Lower leg skin (tissue), 4 donors: ENCODE data around the gene PLD1. TPM values are rescaled to one million over a fixed set of nuclear protein-coding genes. Genes with fewer than 3 reads are reported as not detected.

ENCODE experiments used
- DNase-seq, 2 donors: peaks; one replicate each; pipeline ENCODE4 v3.0.0-alpha.2; 2019; ENCODE audit warnings: low spot score in 2 of 2
- H3K4me3 ChIP-seq: fragments of 200-600 bp; sonication (generic); 2 replicates; pipeline ENCODE4 v1.5.1; 2017; ENCODE audit warnings: mild to moderate bottlenecking, low read depth; ENCODE audit not compliant: poor library complexity, severe bottlenecking
- CTCF ChIP-seq, 3 donors: fragments of 450-650 bp; IDR thresholded peaks; one replicate each; pipeline ENCODE4 v1.5.1; 2016; ENCODE audit warnings: antibody characterized with exemption in 3 of 3, mild to moderate bottlenecking in 3 of 3, moderate library complexity in 2 of 3
- POLR2A ChIP-seq, 2 donors: fragments of 450-650 bp; IDR thresholded peaks; one replicate each; pipeline ENCODE4 v1.6.1; 2016 to 2017; ENCODE audit warnings: antibody characterized with exemption in 2 of 2, mild to moderate bottlenecking in 1 of 2, moderate library complexity in 1 of 2
- WGBS, 2 donors: methylation state at CpG; one replicate each; pipeline ENCODE4 v1.1.5; 2018; 5-methylcytosine and 5-hydroxymethylcytosine counted together
- intact Hi-C: fragments of 100-400 bp; cut with DNase I; formaldehyde crosslinking; loops from one replicate; pipeline ENCODE4 v1.15.0; 2023; ENCODE audit warnings: low total_unique reads
- total RNA-seq, 4 donors: library from RNA; depleted of rRNA; stranded (reverse); fragments of >200 nt; gene quantifications; one replicate each; pipeline ENCODE4 v1.1.0, GENCODE V29; 2016

PLD1 gene
- total RNA-seq, 4 donors from 2014 or later, result 26.4 to 55.8 (median 48.7) TPM

- intact Hi-C loops, result no loop called here
Measured at GRCh38 chr3:171807129-171807675, 3.1 kb downstream of the PLD1 start.

GRCh38 chr3:171806200-171807128, 3.8 kb downstream of the PLD1 start:
- 57 to 70% methylated on average over 5 of the region's 5 CpGs for WGBS, 2 donors
- DNase-seq, result no peak
- no peak overlapping the region for H3K4me3 ChIP-seq
- intact Hi-C loops, result no loop called here
- TF ChIP-seq CTCF (IDR thresholded peaks at IDR 0.05), result no peak
- TF ChIP-seq POLR2A (IDR thresholded peaks at IDR 0.05), result no peak

More at GRCh38 chr3:171807129-171807675, 3.1 kb downstream of the PLD1 start:
- no peak overlapping the region for H3K4me3 ChIP-seq
- WGBS, 2 donors, result 95 to 96% methylated on average over 7 of the region's 7 CpGs
- no peak for TF ChIP-seq POLR2A (IDR thresholded peaks at IDR 0.05)
- no peak for TF ChIP-seq CTCF (IDR thresholded peaks at IDR 0.05)
- DNase-seq, result no peak

- intact Hi-C loops, result no loop called here
- DNase-seq, result no peak
- H3K4me3 ChIP-seq, result no peak overlapping the region
- TF ChIP-seq CTCF (IDR thresholded peaks at IDR 0.05) (no peak), POLR2A (IDR thresholded peaks at IDR 0.05) (no peak)
- WGBS, 2 donors, result 57 to 58% methylated on average over 3 of the region's 3 CpGs
Measured at GRCh38 chr3:171805687-171806086, 4.6 kb downstream of the PLD1 start.

- TF ChIP-seq CTCF (IDR thresholded peaks at IDR 0.05), result no peak
- TF ChIP-seq POLR2A (IDR thresholded peaks at IDR 0.05), result no peak
- 27 to 36% methylated on average over 6 of the region's 6 CpGs for WGBS, 2 donors
- H3K4me3 ChIP-seq, result no peak overlapping the region
- intact Hi-C loops, result no loop called here
- DNase-seq, result no peak
Measured at GRCh38 chr3:171804618-171805389, 5.5 kb downstream of the PLD1 start.

- TF ChIP-seq CTCF (IDR thresholded peaks at IDR 0.05), result no peak
- TF ChIP-seq POLR2A (IDR thresholded peaks at IDR 0.05), result no peak
- no peak for DNase-seq
- WGBS, 2 donors, result 66 to 68% methylated on average over 4 of the region's 4 CpGs
- H3K4me3 ChIP-seq, result no peak overlapping the region
- intact Hi-C loops, result no loop called here
Measured at GRCh38 chr3:171803044-171803443, 7.2 kb downstream of the PLD1 start.
